ENCODE measurements around the gene ZNF384.

The ZNF384 gene

DNA sequence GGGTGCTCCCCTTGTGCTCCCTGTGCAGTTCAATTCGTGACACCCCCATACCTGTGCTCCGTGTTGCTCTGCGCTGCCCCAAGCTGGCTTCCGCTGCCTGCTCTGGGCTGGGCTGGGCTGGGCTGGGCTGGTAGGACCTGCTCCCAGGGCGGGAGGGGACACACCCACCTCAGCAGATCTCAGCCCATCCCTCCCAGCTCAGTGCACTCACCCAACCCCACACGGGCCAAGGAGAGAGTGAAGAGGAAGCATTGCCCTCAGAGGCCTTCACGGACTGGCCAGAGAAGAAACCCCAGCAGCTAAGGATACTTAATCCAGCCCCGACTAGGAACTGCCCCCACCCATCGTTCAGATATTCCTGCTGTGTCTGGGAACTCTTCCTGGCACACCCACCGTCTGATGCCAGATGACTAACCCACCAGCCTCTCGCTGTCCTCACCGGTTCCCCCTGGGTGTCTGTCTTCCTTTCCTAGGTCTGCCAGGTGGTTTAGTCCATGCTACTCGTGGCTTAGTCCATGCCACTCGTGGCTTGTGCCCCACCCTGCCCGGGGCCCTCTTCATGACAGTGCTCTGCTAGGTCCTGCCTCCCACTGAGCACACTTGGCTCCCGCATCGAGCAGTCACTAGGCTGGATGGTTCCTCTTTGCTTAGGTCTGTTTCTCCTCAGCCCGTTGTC lies 53.2 kb downstream of the ZNF384 start, which contains the start of gene LPAR5:
LPAR5 (minus strand) TSS at position 104 of the 676 bp plus-strand sequence. CDS start 14,711 bp downstream, outside the sequence.
- ChIA-PET POLR2A (interaction anchor here (0.7 kb wide), 1 partner anchor 8 kb away, joined by 3 read pairs; no protein-coding TSS in a partner anchor), CTCF (interaction anchor here (0.9 to 1.5 kb wide), 2 partner anchors 15 to 190 kb away, joined by 3 read pairs; no protein-coding TSS in a partner anchor)
- Histone ChIP-seq H3K36me3 (ENCODE audit: control insufficient read depth in 2 of 2, insufficient read depth in 1 of 2, low read length in 2 of 2) (no peaks in the 10 kb centered on the region), H3K9me3 (ENCODE audit: control insufficient read depth, insufficient read depth, low read depth, low read length) (no peaks in the 10 kb centered on the region), H3K4me3 (ENCODE audit: low read depth, low read length) (no peak within 1 kb of the TSS), H3K27ac (ENCODE audit: extremely low read depth, low read depth, low read length) (no peak within 1 kb of the TSS; the same call in 1 of the 2 replicates), H3K4me1 (ENCODE audit: control insufficient read depth, insufficient read depth, low read length) (peaks cover 3% of the 10 kb centered on the region; the same call in 1 of the 2 replicates)
- no peak for TF ChIP-seq ZNF155 (tag by site-specific recombination; IDR thresholded peaks at IDR 0.05)
- no peak for TF ChIP-seq ZNF426 (tag by site-specific recombination; IDR thresholded peaks at IDR 0.05)
- TF ChIP-seq ZNF629 (tag by site-specific recombination; IDR thresholded peaks at IDR 0.05) = no peak
- TF ChIP-seq, protein P1, sequence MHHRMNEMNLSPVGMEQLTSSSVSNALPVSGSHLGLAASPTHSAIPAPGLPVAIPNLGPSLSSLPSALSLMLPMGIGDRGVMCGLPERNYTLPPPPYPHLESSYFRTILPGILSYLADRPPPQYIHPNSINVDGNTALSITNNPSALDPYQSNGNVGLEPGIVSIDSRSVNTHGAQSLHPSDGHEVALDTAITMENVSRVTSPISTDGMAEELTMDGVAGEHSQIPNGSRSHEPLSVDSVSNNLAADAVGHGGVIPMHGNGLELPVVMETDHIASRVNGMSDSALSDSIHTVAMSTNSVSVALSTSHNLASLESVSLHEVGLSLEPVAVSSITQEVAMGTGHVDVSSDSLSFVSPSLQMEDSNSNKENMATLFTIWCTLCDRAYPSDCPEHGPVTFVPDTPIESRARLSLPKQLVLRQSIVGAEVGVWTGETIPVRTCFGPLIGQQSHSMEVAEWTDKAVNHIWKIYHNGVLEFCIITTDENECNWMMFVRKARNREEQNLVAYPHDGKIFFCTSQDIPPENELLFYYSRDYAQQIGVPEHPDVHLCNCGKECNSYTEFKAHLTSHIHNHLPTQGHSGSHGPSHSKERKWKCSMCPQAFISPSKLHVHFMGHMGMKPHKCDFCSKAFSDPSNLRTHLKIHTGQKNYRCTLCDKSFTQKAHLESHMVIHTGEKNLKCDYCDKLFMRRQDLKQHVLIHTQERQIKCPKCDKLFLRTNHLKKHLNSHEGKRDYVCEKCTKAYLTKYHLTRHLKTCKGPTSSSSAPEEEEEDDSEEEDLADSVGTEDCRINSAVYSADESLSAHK (tag by site-specific recombination; IDR thresholded peaks at IDR 0.05) = no peak
- TF ChIP-seq ZBTB1 (tag by site-specific recombination; IDR thresholded peaks at IDR 0.05) = no peak
- TF ChIP-seq ZNF16 (tag by site-specific recombination; IDR thresholded peaks at IDR 0.05; ENCODE audit: low read depth) = no peak
- peak; percentile 72 for TF ChIP-seq GLIS1 (tag by site-specific recombination; IDR thresholded peaks at IDR 0.05)
- TF ChIP-seq ZNF423 (tag by site-specific recombination; IDR thresholded peaks at IDR 0.05) = no peak
- TF ChIP-seq MYNN (tag by site-specific recombination; IDR thresholded peaks at IDR 0.05; ENCODE audit: borderline replicate concordance) = no peak
- TF ChIP-seq, protein P2, sequence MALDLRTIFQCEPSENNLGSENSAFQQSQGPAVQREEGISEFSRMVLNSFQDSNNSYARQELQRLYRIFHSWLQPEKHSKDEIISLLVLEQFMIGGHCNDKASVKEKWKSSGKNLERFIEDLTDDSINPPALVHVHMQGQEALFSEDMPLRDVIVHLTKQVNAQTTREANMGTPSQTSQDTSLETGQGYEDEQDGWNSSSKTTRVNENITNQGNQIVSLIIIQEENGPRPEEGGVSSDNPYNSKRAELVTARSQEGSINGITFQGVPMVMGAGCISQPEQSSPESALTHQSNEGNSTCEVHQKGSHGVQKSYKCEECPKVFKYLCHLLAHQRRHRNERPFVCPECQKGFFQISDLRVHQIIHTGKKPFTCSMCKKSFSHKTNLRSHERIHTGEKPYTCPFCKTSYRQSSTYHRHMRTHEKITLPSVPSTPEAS (tag by site-specific recombination; IDR thresholded peaks at IDR 0.05) = no peak
- no peak for TF ChIP-seq ZNF660 (tag by site-specific recombination; IDR thresholded peaks at IDR 0.05)
- TF ChIP-seq, protein P3, sequence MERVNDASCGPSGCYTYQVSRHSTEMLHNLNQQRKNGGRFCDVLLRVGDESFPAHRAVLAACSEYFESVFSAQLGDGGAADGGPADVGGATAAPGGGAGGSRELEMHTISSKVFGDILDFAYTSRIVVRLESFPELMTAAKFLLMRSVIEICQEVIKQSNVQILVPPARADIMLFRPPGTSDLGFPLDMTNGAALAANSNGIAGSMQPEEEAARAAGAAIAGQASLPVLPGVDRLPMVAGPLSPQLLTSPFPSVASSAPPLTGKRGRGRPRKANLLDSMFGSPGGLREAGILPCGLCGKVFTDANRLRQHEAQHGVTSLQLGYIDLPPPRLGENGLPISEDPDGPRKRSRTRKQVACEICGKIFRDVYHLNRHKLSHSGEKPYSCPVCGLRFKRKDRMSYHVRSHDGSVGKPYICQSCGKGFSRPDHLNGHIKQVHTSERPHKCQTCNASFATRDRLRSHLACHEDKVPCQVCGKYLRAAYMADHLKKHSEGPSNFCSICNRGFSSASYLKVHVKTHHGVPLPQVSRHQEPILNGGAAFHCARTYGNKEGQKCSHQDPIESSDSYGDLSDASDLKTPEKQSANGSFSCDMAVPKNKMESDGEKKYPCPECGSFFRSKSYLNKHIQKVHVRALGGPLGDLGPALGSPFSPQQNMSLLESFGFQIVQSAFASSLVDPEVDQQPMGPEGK (tag by site-specific recombination; IDR thresholded peaks at IDR 0.05) = no peak
- TF ChIP-seq GLI4 (tag by site-specific recombination; IDR thresholded peaks at IDR 0.05) = no peak
- no peak for TF ChIP-seq ZNF10 (tag by site-specific recombination; IDR thresholded peaks at IDR 0.05)
- TF ChIP-seq ZNF266 (tag by site-specific recombination; IDR thresholded peaks at IDR 0.05; ENCODE audit: low read depth) = no peak
- TF ChIP-seq ZNF202 (tag by site-specific recombination; IDR thresholded peaks at IDR 0.05; ENCODE audit: borderline replicate concordance) = no peak
- no peak for TF ChIP-seq OVOL3 (tag by site-specific recombination; IDR thresholded peaks at IDR 0.05)
- TF ChIP-seq ZSCAN23 (tag by site-specific recombination; IDR thresholded peaks at IDR 0.05) = no peak
- peak; percentile 70 for TF ChIP-seq ZNF600 (tag by site-specific recombination; IDR thresholded peaks at IDR 0.05)
- no peak for TF ChIP-seq ZNF585B (tag by site-specific recombination; IDR thresholded peaks at IDR 0.05)
- no peak for TF ChIP-seq ZBTB20 (tag by site-specific recombination; IDR thresholded peaks at IDR 0.05)
- TF ChIP-seq, protein P4, sequence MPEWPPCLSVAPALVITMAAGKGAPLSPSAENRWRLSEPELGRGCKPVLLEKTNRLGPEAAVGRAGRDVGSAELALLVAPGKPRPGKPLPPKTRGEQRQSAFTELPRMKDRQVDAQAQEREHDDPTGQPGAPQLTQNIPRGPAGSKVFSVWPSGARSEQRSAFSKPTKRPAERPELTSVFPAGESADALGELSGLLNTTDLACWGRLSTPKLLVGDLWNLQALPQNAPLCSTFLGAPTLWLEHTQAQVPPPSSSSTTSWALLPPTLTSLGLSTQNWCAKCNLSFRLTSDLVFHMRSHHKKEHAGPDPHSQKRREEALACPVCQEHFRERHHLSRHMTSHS (tag by site-specific recombination; IDR thresholded peaks at IDR 0.05) = no peak
- no peak for TF ChIP-seq ZNF366 (tag by site-specific recombination; conservative IDR thresholded peaks at IDR 0.05)
- TF ChIP-seq KLF9 (tag by site-specific recombination; IDR thresholded peaks at IDR 0.05; ENCODE audit: low read depth) = peak; percentile 82
- TF ChIP-seq ZFP37 (tag by site-specific recombination; IDR thresholded peaks at IDR 0.05) = no peak
- TF ChIP-seq, protein P5, sequence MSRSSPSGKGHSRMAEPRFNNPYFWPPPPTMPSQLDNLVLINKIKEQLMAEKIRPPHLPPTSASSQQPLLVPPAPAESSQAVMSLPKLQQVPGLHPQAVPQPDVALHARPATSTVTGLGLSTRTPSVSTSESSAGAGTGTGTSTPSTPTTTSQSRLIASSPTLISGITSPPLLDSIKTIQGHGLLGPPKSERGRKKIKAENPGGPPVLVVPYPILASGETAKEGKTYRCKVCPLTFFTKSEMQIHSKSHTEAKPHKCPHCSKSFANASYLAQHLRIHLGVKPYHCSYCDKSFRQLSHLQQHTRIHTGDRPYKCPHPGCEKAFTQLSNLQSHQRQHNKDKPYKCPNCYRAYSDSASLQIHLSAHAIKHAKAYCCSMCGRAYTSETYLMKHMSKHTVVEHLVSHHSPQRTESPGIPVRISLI (tag by site-specific recombination; IDR thresholded peaks at IDR 0.05) = no peak
- TF ChIP-seq, protein P6, sequence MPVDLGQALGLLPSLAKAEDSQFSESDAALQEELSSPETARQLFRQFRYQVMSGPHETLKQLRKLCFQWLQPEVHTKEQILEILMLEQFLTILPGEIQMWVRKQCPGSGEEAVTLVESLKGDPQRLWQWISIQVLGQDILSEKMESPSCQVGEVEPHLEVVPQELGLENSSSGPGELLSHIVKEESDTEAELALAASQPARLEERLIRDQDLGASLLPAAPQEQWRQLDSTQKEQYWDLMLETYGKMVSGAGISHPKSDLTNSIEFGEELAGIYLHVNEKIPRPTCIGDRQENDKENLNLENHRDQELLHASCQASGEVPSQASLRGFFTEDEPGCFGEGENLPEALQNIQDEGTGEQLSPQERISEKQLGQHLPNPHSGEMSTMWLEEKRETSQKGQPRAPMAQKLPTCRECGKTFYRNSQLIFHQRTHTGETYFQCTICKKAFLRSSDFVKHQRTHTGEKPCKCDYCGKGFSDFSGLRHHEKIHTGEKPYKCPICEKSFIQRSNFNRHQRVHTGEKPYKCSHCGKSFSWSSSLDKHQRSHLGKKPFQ (tag by site-specific recombination; IDR thresholded peaks at IDR 0.05) = no peak
